SK-N-MC (cell line): Measurements from ENCODE around the gene GALNTL6.
A peak's percentile ranks its signal among the peaks of the same experiment; 100 is the strongest.

Source experiments
- DNase-seq: peaks from one replicate; pipeline ENCODE4 v3.0.0-alpha.2; 2011; ENCODE audit warnings: low read depth, low spot score
- H3K27ac ChIP-seq: fragments of 200-600 bp; sonication (generic); 2 replicates; pipeline ENCODE4 v1.5.1; 2016; ENCODE audit warnings: mixed run types
- H3K36me3 ChIP-seq: fragments of 200-600 bp; sonication (generic); 2 replicates; pipeline ENCODE4 v1.6.1; 2017; ENCODE audit warnings: antibody characterized with exemption, low read length, mixed read lengths; ENCODE audit not compliant: insufficient read depth
- H3K4me3 ChIP-seq: fragments of 200-600 bp; sonication (generic); 2 replicates; pipeline ENCODE4 v1.5.1; 2016
- H3K9ac ChIP-seq: fragments of 200-600 bp; sonication (generic); 2 replicates; pipeline ENCODE4 v1.8.0; 2017; ENCODE audit warnings: mixed run types, mixed read lengths; ENCODE audit not compliant: insufficient read length
- H3K9me3 ChIP-seq: fragments of 200-600 bp; sonication (generic); 2 replicates; pipeline ENCODE4 v1.6.1; 2017; ENCODE audit warnings: low read depth, mild to moderate bottlenecking, antibody characterized with exemption, low read length, moderate library complexity, mixed read lengths
- EZH2 ChIP-seq: fragments of 200-600 bp; sonication (generic); IDR thresholded peaks from one replicate; pipeline ENCODE4 v1.6.1; 2017; ENCODE audit warnings: antibody characterized with exemption
- FOXP2 ChIP-seq: optimal IDR thresholded peaks from 2 replicates; pipeline ENCODE3; 2011; ENCODE audit warnings: mild to moderate bottlenecking, moderate library complexity; ENCODE audit not compliant: insufficient read depth; ENCODE audit errors: extremely low read length, control extremely low read depth
- POLR2AphosphoS5 ChIP-seq: IDR thresholded peaks from 2 replicates; pipeline ENCODE4 v1.6.1; 2012; ENCODE audit warnings: mild to moderate bottlenecking, low read depth, low read length, borderline replicate concordance

Gene GALNTL6

DNA sequence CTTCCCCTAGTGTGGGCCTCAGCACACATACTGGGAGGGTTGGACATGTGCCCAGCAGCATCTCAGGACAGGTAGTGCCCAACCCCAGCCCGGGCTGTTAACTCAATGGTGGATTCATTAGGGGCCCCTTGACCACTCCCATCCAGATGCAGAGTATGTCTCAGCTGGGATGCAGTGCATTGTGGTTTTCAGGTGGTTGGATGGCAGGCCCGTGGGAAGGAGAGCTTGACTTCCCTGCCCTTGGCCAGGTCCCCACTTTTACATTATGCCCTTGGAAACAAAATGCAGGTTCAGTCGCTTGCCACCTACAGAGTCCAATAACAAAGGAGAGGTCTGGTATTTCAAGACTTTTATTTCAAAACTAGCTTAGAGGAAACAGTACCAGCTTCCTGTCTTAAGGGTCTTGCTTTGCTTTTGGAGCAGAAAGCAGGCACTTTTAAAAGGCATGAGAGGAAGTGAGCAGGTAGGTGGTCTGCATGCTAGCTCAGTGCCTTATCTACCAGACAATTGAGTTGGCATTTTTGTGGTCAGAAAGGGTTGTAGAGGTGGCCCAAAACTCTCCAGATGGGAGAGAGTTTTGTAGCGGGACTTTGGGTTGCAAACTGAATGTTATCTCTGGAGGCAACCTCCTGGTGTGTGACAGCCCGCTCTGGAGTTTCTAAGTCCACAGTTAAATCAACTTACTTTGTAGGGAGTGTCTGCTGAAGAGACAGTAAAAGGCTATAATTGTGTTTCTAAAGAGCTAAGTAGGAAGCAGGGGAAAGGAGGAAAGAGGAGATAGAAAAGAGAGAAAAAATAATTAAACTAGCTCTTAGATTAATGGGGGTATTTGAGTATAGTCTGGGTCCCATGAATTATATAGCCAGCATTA is 171.0 kb downstream of the GALNTL6 start:
- peak overlapping the region; percentile 22; the same call in 1 of the 2 replicates for H3K4me3 ChIP-seq

DNA sequence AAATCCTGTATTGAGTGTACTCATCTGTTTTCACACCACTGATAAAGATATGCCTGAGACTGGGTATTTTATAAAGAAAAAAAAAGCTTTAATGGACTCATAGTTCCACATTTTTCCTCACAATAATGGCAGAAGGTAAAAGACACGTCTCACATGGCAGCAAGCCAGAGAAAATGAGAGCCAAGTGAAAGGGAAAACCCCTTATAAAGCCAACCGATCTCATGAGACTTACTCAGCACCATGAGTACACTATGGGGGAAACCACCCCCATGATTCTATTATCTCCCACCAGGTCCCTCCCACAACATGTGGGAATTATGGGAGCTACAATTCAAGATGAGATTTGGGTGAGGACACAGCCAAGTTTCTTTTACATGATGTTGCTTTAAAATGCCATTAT is 171.9 kb downstream of the GALNTL6 start:
- no peaks in the 10 kb centered on the region for H3K36me3 ChIP-seq
- no peak for TF ChIP-seq POLR2AphosphoS5
- no peak for TF ChIP-seq FOXP2
- no peak for TF ChIP-seq EZH2
- no peak for DNase-seq
- H3K9me3 ChIP-seq: no peaks in the 10 kb centered on the region
- H3K9ac ChIP-seq: no peak overlapping the region
- H3K4me3 ChIP-seq: no peak overlapping the region
- no peak overlapping the region for H3K27ac ChIP-seq

More for the DNA sequence above, 171.0 kb downstream of the GALNTL6 start:
- TF ChIP-seq POLR2AphosphoS5: no peak
- no peaks in the 10 kb centered on the region for H3K36me3 ChIP-seq
- no peaks in the 10 kb centered on the region for H3K9me3 ChIP-seq
- no peak overlapping the region for H3K9ac ChIP-seq
- no peak for DNase-seq
- H3K27ac ChIP-seq: peak overlapping the region; percentile 54; the same call in 1 of the 2 replicates

DNA sequence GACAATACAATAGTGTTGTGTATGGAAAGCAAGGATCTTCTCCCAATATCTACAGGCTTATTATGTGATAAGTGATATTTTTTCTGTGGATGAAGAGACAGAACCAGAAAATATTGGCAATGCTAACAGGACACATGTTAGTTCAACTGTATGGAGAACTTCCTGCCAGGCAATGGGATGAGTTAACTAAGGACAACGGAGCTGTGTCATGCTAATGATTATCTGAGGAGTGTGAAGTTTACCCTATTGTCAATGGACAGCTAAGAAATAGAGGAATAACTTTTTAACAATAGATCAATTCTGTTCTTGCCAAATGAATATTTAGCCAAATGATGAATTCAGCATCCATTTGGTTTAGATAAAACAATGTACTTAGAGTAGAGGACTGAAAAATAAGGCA is 180.0 kb downstream of the GALNTL6 start:
- Histone ChIP-seq H3K27ac (no peak overlapping the region), H3K4me3 (no peak overlapping the region), H3K36me3 (no peaks in the 10 kb centered on the region), H3K9ac (no peak overlapping the region), H3K9me3 (no peaks in the 10 kb centered on the region)
- no peak for DNase-seq
- TF ChIP-seq FOXP2 (no peak), EZH2 (no peak), POLR2AphosphoS5 (no peak)

DNA sequence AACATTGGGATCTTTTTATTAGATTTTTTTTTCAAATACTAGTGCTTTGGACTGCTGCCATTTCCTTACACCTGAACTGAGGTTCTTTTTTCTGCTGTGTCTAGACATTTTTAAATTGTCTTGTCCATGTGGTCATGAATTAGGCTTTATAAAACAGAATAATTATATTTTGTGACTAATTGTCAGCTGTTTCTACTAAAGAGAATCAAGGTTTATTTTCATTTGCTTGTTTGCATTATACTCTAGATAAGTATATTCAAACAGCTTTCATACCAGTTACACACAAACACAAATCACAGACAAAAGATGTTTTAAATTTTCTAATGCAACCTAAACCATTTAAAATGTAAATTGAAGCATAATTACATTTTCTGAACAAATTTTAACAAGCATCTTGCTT is 194.7 kb downstream of the GALNTL6 start:
- no peak for DNase-seq
- Histone ChIP-seq H3K36me3 (no peaks in the 10 kb centered on the region), H3K4me3 (no peak overlapping the region), H3K27ac (no peak overlapping the region), H3K9me3 (no peaks in the 10 kb centered on the region), H3K9ac (no peak overlapping the region)
- TF ChIP-seq FOXP2 (no peak), EZH2 (no peak), POLR2AphosphoS5 (no peak)

DNA sequence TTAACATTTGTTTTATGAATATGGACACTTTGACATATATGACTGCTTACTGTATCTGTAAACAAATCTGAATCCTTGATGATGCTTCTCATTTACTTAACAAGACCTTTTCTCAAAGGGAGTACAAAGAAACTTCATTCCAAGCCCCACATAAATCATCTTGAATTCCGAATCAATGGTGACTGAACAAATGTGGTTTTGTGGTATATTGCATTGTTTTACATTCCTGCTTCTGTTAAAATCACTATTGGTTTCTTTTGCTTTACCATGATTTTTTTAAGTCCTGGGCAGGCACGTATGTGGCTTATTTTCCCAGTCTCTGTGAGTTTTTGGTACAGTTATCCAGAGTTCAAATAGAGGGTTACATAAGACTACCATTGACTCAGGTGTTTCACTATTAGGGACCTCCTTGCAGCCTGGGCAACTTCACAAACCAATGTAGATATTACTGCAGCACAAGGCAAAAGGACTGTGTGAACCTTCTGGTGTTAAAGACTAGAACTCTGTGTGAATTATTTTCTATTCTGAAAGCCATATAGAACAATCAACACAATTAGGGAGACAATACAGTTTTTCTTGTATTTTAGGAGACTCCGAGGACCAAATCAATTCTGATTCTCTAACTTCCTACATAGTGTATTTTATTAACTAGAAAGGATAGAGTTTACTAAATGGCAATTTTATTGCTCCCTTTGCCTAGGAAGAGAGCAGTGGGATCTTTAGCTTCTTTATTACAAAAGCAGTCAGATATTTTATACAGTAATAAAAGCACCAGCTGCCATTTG is 196.4 kb downstream of the GALNTL6 start:
- DNase-seq: no peak
- TF ChIP-seq EZH2: no peak
- no peak for TF ChIP-seq POLR2AphosphoS5
- no peak for TF ChIP-seq FOXP2
- Histone ChIP-seq H3K36me3 (no peaks in the 10 kb centered on the region), H3K9ac (no peak overlapping the region), H3K27ac (no peak overlapping the region), H3K9me3 (no peaks in the 10 kb centered on the region), H3K4me3 (no peak overlapping the region)

DNA sequence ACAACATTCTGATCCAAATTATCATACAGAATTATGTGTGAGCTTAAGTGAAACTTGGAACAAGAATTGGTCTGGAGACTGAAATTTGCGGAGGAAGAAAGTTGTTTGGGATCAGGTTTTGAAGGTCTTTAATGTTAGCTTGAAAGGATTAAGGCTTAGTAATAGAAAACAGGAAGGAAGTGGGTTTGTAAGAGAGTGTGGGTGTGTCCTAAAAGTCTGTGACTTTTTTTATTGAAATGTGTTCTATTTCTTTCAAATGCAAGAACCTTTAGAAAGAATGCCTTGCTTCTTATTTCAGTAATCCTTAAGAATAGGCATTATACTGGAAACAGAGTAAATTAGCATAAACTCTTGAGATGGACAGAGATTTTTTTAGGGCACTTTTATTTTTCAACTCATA is 198.0 kb downstream of the GALNTL6 start:
- TF ChIP-seq POLR2AphosphoS5: no peak
- TF ChIP-seq FOXP2: no peak
- no peak for TF ChIP-seq EZH2
- Histone ChIP-seq H3K27ac (peak overlapping the region; percentile 47; the same call in 1 of the 2 replicates), H3K4me3 (peak overlapping the region; percentile 7; the same call in 1 of the 2 replicates), H3K36me3 (no peaks in the 10 kb centered on the region), H3K9ac (no peak overlapping the region), H3K9me3 (no peaks in the 10 kb centered on the region; the same call in 1 of the 2 replicates)
- DNase-seq: no peak

DNA sequence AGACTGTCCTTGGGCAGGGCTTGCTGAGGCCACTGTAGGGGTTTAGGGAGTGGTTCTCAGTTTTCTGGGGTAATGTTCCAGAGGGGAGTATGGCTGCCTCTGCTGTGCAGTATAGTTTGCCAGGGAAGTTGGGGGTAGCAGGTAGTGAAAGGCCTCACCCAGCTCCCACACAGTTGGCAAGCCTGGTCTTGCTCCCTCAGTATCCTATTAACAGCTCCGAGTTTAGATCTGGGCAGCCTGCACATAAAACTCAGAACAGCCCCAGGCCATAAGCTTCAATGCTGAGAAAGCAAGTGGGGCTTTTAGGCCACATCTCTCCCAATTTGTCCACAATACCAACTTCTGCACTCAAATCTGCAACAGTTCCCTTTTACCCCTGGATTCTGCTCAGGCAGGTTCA is 205.2 kb downstream of the GALNTL6 start:
- no peaks in the 10 kb centered on the region for H3K36me3 ChIP-seq
- H3K9ac ChIP-seq: no peak overlapping the region
- TF ChIP-seq FOXP2 (no peak), POLR2AphosphoS5 (no peak), EZH2 (no peak)
- no peak overlapping the region for H3K27ac ChIP-seq
- no peaks in the 10 kb centered on the region; the same call in 1 of the 2 replicates for H3K9me3 ChIP-seq
- DNase-seq: no peak
- no peak overlapping the region for H3K4me3 ChIP-seq

DNA sequence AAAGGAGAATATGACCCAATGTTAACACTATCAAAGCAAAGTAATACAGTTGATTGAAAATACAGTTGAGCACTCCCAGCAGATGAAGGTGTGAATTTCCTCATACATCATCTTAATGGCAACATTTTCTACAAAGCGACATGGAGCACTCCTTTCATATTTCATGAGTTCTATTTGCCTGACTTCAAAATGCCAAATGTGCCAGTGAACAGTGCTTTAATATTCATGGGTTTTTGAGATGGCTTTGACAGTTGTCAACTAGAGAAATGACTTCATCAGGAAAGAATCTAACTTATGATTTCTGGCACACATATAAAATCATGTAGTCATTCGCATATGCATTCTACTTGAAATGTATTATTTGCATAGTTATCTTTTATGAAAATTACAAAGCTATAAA is 222.4 kb downstream of the GALNTL6 start:
- no peak overlapping the region for H3K4me3 ChIP-seq
- no peaks in the 10 kb centered on the region for H3K9me3 ChIP-seq
- TF ChIP-seq FOXP2 (no peak), POLR2AphosphoS5 (no peak), EZH2 (no peak)
- no peak overlapping the region for H3K27ac ChIP-seq
- H3K9ac ChIP-seq: no peak overlapping the region
- no peak for DNase-seq
- no peaks in the 10 kb centered on the region for H3K36me3 ChIP-seq

DNA sequence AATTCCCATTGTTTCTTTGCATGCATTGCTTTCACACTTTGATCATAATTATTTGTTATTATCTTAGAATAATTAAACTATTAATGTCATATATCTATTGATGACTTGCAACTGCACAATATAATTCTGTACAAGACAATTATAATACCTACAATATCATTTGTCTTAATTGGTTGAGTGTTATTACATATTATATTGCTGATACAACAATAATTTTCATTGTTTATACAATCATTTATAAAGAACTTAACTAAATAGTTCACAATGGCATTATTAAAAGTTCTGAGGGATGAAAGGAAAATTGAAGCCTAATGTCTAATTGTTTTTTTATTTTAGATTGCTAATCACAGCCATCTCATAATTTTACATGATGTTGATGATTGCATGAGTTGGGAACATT is 227.6 kb downstream of the GALNTL6 start:
- DNase-seq: no peak
- Histone ChIP-seq H3K27ac (no peak overlapping the region), H3K36me3 (no peaks in the 10 kb centered on the region), H3K4me3 (no peak overlapping the region), H3K9ac (no peak overlapping the region), H3K9me3 (no peaks in the 10 kb centered on the region)
- no peak for TF ChIP-seq EZH2
- no peak for TF ChIP-seq FOXP2
- no peak for TF ChIP-seq POLR2AphosphoS5
